Thymus (tissue), 11 donors: ENCODE measurements around the gene CDC6. TPM values are rescaled to one million over a fixed set of nuclear protein-coding genes. Genes with fewer than 3 reads are reported as not detected.

Source experiments
- DNase-seq, 9 donors: peaks; one replicate each; pipeline ENCODE4 v3.0.0-alpha.2; 2013; ENCODE audit warnings: low spot score in 9 of 9, low read depth in 6 of 9, missing footprints in 1 of 9
- H3K27ac ChIP-seq, 2 donors: one replicate each; pipeline ENCODE4 v1.5.1; 2013; ENCODE audit warnings: control low read depth in 1 of 2, low read depth in 1 of 2, low read length in 1 of 2, mild to moderate bottlenecking in 1 of 2, moderate library complexity in 1 of 2
- H3K27me3 ChIP-seq, 2 donors: one replicate each; pipeline ENCODE4 v1.5.1; 2013; ENCODE audit warnings: low read length in 1 of 2; ENCODE audit not compliant: control insufficient read depth in 2 of 2, insufficient read depth in 1 of 2
- H3K36me3 ChIP-seq, 2 donors: one replicate each; pipeline ENCODE4 v1.5.1; 2013; ENCODE audit warnings: low read length in 1 of 2, mild to moderate bottlenecking in 1 of 2, moderate library complexity in 1 of 2; ENCODE audit not compliant: control insufficient read depth in 2 of 2, insufficient read depth in 2 of 2
- H3K4me1 ChIP-seq, 2 donors: one replicate each; pipeline ENCODE4 v1.5.1; 2013; ENCODE audit warnings: low read length in 2 of 2; ENCODE audit not compliant: control insufficient read depth in 2 of 2, insufficient read depth in 2 of 2
- H3K4me3 ChIP-seq, 2 donors: one replicate each; pipeline ENCODE4 v1.5.1; 2013; ENCODE audit warnings: low read length in 2 of 2, control low read depth in 1 of 2, mild to moderate bottlenecking in 1 of 2
- H3K9me3 ChIP-seq, 2 donors: one replicate each; pipeline ENCODE4 v1.5.1; 2013; ENCODE audit warnings: low read length in 1 of 2, mild to moderate bottlenecking in 1 of 2; ENCODE audit not compliant: control insufficient read depth in 2 of 2, insufficient read depth in 1 of 2
- WGBS: extraction: QIAGEN DNeasy Blood & Tissue Kit; methylation state at CpG from one replicate; pipeline ENCODE4 v1.1.7; 2013; 5-methylcytosine and 5-hydroxymethylcytosine counted together
- polyA plus RNA-seq: library from polyadenylated mRNA; stranded (reverse); fragments of 200-250 nt; gene quantifications from one replicate; pipeline ENCODE4 v1.2.3, GENCODE V29; 2013
- total RNA-seq: library from RNA; stranded (reverse); fragments of 120-200 nt; gene quantifications from one replicate; pipeline ENCODE4 v1.2.4, GENCODE V29; 2013
- donor health status: healthy.

CDC6 gene
- total and polyA plus RNA-seq, 2 donors = 1.3 to 24.5 TPM

DNA sequence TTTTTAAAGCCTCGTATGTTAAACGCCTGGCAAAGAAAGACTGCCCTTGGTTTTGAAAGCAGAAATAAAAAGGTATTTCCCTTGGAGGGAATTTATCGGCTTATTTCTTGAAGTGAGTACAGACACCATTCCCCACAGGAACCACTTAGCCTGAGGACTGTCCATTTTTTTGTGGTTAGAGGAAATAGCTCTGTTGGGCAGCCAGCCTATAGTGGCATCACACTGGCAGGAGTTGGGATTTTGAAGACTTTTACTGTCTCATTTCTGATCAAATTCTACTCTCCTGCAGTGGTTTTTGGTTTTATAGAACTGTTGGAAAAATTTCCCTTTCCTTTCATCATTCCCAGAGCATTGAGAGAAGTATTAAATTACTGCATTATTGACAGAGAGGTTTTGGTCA is 34.1 kb upstream of the CDC6 start:
- H3K4me3 ChIP-seq = no peak overlapping the region
- H3K9me3 ChIP-seq = no peaks in the 10 kb centered on the region
- no peak for DNase-seq
- H3K27ac ChIP-seq = no peak overlapping the region
- H3K4me1 ChIP-seq = no peaks in the 10 kb centered on the region
- WGBS = 98% methylated on average over 3 of the region's 3 CpGs
- H3K27me3 ChIP-seq = no peaks in the 10 kb centered on the region
- H3K36me3 ChIP-seq = peaks cover 18% of the 10 kb centered on the region in 2 donors

DNA sequence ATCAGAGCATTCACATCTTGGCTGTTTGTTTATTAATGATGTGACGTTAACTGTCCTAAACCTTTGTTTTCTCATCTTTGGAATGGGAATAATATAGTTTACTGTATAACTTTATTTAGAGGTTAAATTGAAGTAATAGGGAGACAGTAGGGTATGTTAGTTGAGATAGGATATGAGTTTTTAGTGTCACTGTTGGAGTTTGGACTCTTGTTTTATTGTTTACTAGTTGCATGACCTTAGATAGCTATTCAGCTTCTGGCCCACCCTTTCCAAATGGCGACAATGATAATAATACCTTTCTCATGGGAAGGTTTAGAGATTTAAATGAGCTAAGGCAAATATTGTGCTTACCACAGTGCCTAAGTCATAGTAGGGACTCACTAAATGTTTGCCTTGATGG is 28.2 kb upstream of the CDC6 start:
- WGBS = over 99% methylated on average over 2 of the region's 2 CpGs
- H3K36me3 ChIP-seq = peaks cover 49 to 53% of the 10 kb centered on the region in 2 donors

DNA sequence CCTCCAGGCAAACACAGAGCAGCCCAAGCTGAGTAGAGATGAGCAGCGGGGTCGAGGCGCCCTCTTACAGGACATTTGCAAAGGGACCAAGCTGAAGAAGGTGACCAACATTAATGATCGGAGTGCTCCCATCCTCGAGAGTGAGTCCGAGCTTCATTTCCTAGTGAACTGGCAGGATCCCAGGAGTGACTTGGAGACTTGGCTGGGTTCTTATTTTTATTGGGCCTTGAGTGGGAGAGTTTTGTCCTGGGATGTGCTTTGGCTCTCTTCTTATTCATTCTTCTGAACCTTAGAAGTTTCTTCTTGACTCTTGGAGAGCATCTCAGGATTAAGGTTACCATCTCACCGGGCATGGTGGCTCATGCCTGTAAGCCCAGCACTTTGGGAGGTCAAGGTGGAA is 27.2 kb upstream of the CDC6 start:
- Histone ChIP-seq H3K36me3 (peaks cover 58 to 62% of the 10 kb centered on the region in 2 donors), H3K27ac (no peak overlapping the region)

More for the DNA sequence above, 28.2 kb upstream of the CDC6 start:
- no peak overlapping the region for H3K27ac ChIP-seq
- no peak for DNase-seq
- no peak overlapping the region for H3K4me3 ChIP-seq
- no peaks in the 10 kb centered on the region for H3K9me3 ChIP-seq
- H3K4me1 ChIP-seq = no peaks in the 10 kb centered on the region
- H3K27me3 ChIP-seq = no peaks in the 10 kb centered on the region

GRCh38 chr17:40264458-40265185 is 23.1 kb upstream of the CDC6 start:
- 97% methylated on average over 21 of the region's 21 CpGs for WGBS
- H3K36me3 ChIP-seq = peaks cover 64 to 73% of the 10 kb centered on the region in 2 donors
- H3K27ac ChIP-seq = no peak overlapping the region
- no peak overlapping the region for H3K4me3 ChIP-seq
- H3K4me1 ChIP-seq = no peaks in the 10 kb centered on the region
- no peaks in the 10 kb centered on the region for H3K27me3 ChIP-seq
- DNase-seq = no peak
- H3K9me3 ChIP-seq = no peaks in the 10 kb centered on the region

More for the DNA sequence above, 27.2 kb upstream of the CDC6 start:
- Histone ChIP-seq H3K27me3 (no peaks in the 10 kb centered on the region), H3K4me3 (no peak overlapping the region), H3K9me3 (no peaks in the 10 kb centered on the region), H3K4me1 (no peaks in the 10 kb centered on the region)
- WGBS = 96% methylated on average over 7 of the region's 7 CpGs
- no peak for DNase-seq

DNA sequence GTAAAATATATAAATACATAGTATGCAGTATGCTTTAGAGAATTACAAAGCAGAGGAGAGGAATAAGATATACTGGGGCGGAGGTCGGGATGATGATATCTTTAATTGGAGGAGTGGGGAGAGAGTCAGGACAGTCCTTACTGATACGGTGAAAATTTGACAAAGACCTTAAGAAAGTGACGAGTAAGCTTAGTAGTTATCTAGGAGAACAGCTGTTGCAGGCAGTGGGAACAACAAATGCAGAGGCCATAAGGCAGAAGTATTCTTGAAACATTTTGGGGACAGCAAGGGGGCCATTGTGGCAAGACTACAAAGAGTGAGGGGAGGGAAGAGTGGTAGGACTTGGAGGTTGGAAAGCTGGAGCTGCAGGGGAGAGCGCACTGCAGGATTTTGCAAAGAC is 22.3 kb upstream of the CDC6 start:
- Histone ChIP-seq H3K36me3 (peaks cover 65 to 71% of the 10 kb centered on the region in 2 donors), H3K9me3 (no peaks in the 10 kb centered on the region), H3K27me3 (no peaks in the 10 kb centered on the region), H3K27ac (no peak overlapping the region), H3K4me3 (no peak overlapping the region), H3K4me1 (no peaks in the 10 kb centered on the region)
- 97% methylated on average over 5 of the region's 5 CpGs for WGBS
- no peak for DNase-seq

DNA sequence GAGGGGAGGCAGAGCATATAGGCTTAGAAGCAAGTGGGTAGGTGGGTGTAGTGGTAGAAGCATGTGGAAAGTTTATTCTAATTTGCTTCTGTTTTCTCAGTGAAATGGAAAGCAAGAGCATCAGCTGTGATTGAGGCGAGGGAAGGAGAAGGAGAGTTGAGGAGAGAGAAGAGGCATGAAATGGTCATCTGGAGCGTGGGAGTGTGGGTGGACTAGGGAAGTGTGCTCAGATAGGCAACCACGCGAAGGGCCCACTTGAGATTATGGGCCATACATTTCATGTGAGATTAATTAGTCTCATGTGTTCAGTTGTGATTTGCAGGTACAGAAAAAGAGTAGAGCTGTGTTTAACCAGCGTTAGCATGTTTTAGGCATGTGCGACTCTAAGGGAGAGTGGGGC is 20.8 kb upstream of the CDC6 start:
- Histone ChIP-seq H3K27ac (no peak overlapping the region), H3K9me3 (no peaks in the 10 kb centered on the region), H3K36me3 (peaks cover 63 to 72% of the 10 kb centered on the region in 2 donors), H3K4me3 (no peak overlapping the region), H3K27me3 (no peaks in the 10 kb centered on the region), H3K4me1 (no peaks in the 10 kb centered on the region)
- DNase-seq = no peak
- 97% methylated on average over 6 of the region's 6 CpGs for WGBS

DNA sequence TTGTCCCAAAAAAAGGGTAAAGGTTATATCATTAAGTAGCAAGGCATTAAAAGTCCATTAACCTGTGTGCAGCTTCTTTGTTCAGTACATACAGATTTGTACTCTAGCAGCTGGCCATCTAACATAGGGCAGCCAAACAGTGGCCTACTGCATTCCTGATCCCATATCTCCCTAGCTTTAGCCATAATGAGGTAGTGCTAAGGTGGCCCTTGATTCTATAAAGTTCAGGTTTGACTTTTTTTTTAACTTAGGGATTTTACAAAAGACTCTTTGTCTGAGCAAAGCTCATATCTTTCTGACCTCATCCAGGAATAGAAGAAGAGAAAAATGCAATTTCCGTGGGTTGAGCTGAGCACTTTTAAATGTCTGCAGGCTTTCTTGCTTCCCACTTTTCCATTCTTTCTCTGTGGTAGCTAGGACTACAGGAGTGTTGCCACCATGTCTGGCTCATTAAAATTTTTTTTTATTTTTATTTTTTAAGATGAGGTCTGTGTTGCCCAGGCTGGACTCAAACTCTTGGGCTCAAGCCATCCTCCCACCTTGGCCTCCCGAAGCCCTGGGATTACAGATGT is 19.5 kb upstream of the CDC6 start:
- H3K4me3 ChIP-seq = no peak overlapping the region
- H3K4me1 ChIP-seq = no peaks in the 10 kb centered on the region
- DNase-seq = no peak
- no peaks in the 10 kb centered on the region for H3K27me3 ChIP-seq
- no peak overlapping the region for H3K27ac ChIP-seq
- H3K36me3 ChIP-seq = peaks cover 51 to 66% of the 10 kb centered on the region in 2 donors
- H3K9me3 ChIP-seq = no peaks in the 10 kb centered on the region
- WGBS = 98% methylated on average over 2 of the region's 2 CpGs

DNA sequence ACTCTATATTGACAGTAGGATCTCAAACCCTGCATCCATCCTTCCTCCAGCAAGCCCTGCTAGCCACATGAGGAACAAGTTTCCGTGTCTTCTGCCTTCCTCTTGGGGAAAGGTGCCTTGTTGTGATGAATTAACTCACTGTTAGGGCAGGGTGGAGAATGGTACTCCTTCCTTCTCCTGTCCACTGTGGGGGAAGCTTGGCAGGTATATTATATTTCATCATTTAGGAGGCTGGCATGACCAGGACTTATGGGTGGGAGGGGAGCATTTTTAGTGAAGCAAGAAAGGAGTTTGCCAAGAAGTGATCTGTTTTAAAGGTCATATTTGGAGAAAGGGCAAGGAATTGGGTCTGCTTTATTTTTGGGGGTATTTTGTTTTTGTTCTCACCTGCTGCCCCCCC is 9.3 kb upstream of the CDC6 start:
- H3K36me3 ChIP-seq = peaks cover 60 to 83% of the 10 kb centered on the region in 2 donors
- WGBS = 95% methylated on average over 1 of the region's 1 CpG
- no peak for DNase-seq
- no peaks in the 10 kb centered on the region for H3K9me3 ChIP-seq
- no peak overlapping the region for H3K4me3 ChIP-seq
- H3K27ac ChIP-seq = no peak overlapping the region
- no peaks in the 10 kb centered on the region for H3K27me3 ChIP-seq
- H3K4me1 ChIP-seq = no peaks in the 10 kb centered on the region

- no peak overlapping the region for H3K4me3 ChIP-seq
- H3K27ac ChIP-seq = no peak overlapping the region
- no peak for DNase-seq
- no peaks in the 10 kb centered on the region for H3K9me3 ChIP-seq
- H3K27me3 ChIP-seq = no peaks in the 10 kb centered on the region
- no peaks in the 10 kb centered on the region for H3K4me1 ChIP-seq
- peaks cover 54 to 73% of the 10 kb centered on the region in 2 donors for H3K36me3 ChIP-seq
- 97% methylated on average over 4 of the region's 4 CpGs for WGBS
Measured at GRCh38 chr17:40279402-40279801, 8.3 kb upstream of the CDC6 start.
